Keratinocyte (primary cell): ENCODE data around the gene ANKHD1. TPM values are rescaled to one million over a fixed set of nuclear protein-coding genes. Genes with fewer than 3 reads are reported as not detected.

Source experiments
- DNase-seq: peaks from one replicate; pipeline ENCODE4 v3.0.0-alpha.2; 2011; ENCODE audit warnings: low read depth, missing footprints, low spot score
- FAIRE-seq: peaks from 2 replicates; lab custom pipeline; 2011; peaks lifted over from hg19 to GRCh38; lab: Jason Lieb, UNC
- H2AFZ ChIP-seq: 2 replicates; pipeline ENCODE4 v1.6.0; 2012; ENCODE audit warnings: low read length, control low read depth, inconsistent platforms; ENCODE audit not compliant: control insufficient read depth
- H3K27ac ChIP-seq: 2 replicates; pipeline ENCODE4 v1.5.1; 2011; ENCODE audit warnings: low read length; ENCODE audit not compliant: control insufficient read depth, insufficient read depth
- H3K27me3 ChIP-seq: 3 replicates; pipeline ENCODE4 v1.6.0; 2011; ENCODE audit warnings: low read length; ENCODE audit not compliant: control insufficient read depth, insufficient read depth; ENCODE audit errors: extremely low read depth
- H3K36me3 ChIP-seq, 2 experiments: 2 replicates in 1 of 2; 3 replicates in 1 of 2; pipeline ENCODE4 v1.5.1; 2011; ENCODE audit warnings: low read length in 2 of 2, mild to moderate bottlenecking in 1 of 2; ENCODE audit not compliant: control insufficient read depth in 2 of 2, insufficient read depth in 2 of 2; ENCODE audit errors: extremely low read depth in 1 of 2
- H3K4me1 ChIP-seq: 3 replicates; pipeline ENCODE4 v1.5.1; 2011; ENCODE audit warnings: low read length; ENCODE audit not compliant: control insufficient read depth, insufficient read depth; ENCODE audit errors: extremely low read depth
- H3K4me2 ChIP-seq: 3 replicates; pipeline ENCODE4 v1.6.0; 2011; ENCODE audit warnings: low read depth, low read length; ENCODE audit not compliant: control insufficient read depth, insufficient read depth; ENCODE audit errors: extremely low read depth
- H3K4me3 ChIP-seq, 3 experiments: fragments of 200-600 bp in 1 of 3; sonication (generic) in 1 of 3; 2 replicates in 2 of 3; 3 replicates in 1 of 3; pipeline ENCODE4 v1.5.1; 2011 to 2016; ENCODE audit warnings: low read length in 3 of 3, mild to moderate bottlenecking in 3 of 3, control low read depth in 2 of 3, inconsistent platforms in 1 of 3, low read depth in 1 of 3, mixed read lengths in 1 of 3, mixed run types in 1 of 3, moderate library complexity in 1 of 3; ENCODE audit not compliant: control insufficient read depth in 2 of 3, insufficient read depth in 2 of 3; ENCODE audit errors: extremely low read depth in 1 of 3
- H3K79me2 ChIP-seq: 2 replicates; pipeline ENCODE4 v1.6.0; 2012; ENCODE audit warnings: low read length; ENCODE audit not compliant: control insufficient read depth, insufficient read depth
- H3K9ac ChIP-seq: 3 replicates; pipeline ENCODE4 v1.6.0; 2011; ENCODE audit warnings: low read length; ENCODE audit not compliant: control insufficient read depth, insufficient read depth; ENCODE audit errors: extremely low read depth
- H3K9me1 ChIP-seq: 3 replicates; pipeline ENCODE4 v1.6.0; 2011; ENCODE audit warnings: low read length; ENCODE audit not compliant: control insufficient read depth, insufficient read depth; ENCODE audit errors: extremely low read depth
- H3K9me3 ChIP-seq: 2 replicates; pipeline ENCODE4 v1.5.1; 2012; ENCODE audit warnings: low read depth, low read length; ENCODE audit not compliant: control insufficient read depth
- H4K20me1 ChIP-seq: 3 replicates; pipeline ENCODE4 v1.6.0; 2011; ENCODE audit warnings: low read length; ENCODE audit not compliant: control insufficient read depth, insufficient read depth; ENCODE audit errors: extremely low read depth
- CTCF ChIP-seq, 3 experiments: IDR thresholded peaks in 1 of 3; conservative IDR thresholded peaks in 1 of 3; optimal IDR thresholded peaks in 1 of 3; 2 replicates in 2 of 3; 3 replicates in 1 of 3; pipeline versions ENCODE3 to v1.5.1; 2011; ENCODE audit warnings: low read length in 3 of 3, mild to moderate bottlenecking in 3 of 3, moderate library complexity in 2 of 3, control low read depth in 1 of 3, inconsistent platforms in 1 of 3; ENCODE audit not compliant: insufficient read depth in 2 of 3; ENCODE audit errors: extremely low read depth in 1 of 3
- EZH2 ChIP-seq: IDR thresholded peaks from one replicate; pipeline ENCODE4 v1.6.1; 2012; ENCODE audit warnings: inconsistent platforms, mild to moderate bottlenecking, low read length, moderate library complexity
- dilution Hi-C: fragments of 300-500 bp; cut with MboI; formaldehyde crosslinking; loops from one replicate; pipeline ENCODE4 v1.7.0; 2020; ENCODE audit warnings: low sequenced_read_pairs; ENCODE audit not compliant: extremely low pct_ligation_motif_present
- polyA plus RNA-seq, 5 experiments: library from polyadenylated mRNA; depleted of rRNA in 3 of 5; stranded (reverse) in 3 of 5; stranded (forward) in 1 of 5; unstranded in 1 of 5; fragments of >200 nt; gene quantifications; 1 replicate in 1 of 5; 2 replicates in 3 of 5; 3 replicates in 1 of 5; pipeline versions ENCODE4 v1.2.1 to v1.2.3, GENCODE V29; 2011 to 2012; ENCODE audit warnings: missing spikeins in 2 of 5, low read depth in 1 of 5, low replicate concordance in 1 of 5

The ANKHD1 gene
- polyA plus RNA-seq, 1 donor (not counting 4 experiments of a cell fraction or from before 2014, with no cell fraction given) = 65.9 TPM

DNA sequence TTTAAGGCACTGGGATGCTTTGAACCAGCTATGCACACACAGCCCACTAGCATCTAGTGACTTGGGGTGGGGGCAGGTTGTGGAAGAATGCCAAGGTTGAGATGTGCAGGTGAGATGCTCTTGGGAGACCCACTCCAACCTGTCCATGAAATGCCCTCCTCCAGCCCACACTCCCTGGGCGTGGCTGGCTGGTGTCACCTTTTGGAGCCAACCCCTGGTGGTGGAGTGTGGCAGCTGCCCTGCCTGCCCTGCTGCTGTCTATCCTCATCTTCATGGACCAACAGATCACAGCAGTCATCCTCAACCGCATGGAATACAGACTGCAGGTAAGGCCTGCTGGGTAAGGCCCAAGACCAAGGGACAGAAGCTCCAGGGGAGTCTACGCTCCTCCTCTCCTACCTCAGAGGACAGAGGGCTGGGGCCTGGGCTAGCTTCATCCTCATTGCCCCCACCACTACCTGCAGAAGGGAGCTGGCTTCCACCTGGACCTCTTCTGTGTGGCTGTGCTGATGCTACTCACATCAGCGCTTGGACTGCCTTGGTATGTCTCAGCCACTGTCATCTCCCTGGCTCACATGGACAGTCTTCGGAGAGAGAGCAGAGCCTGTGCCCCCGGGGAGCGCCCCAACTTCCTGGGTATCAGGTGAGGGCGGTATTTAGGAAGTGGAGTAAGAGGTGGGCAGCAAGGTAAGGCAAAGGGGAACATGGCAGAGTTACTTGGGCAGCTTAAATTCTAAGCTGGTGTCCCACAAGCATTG is 34.2 kb upstream of the ANKHD1 start:
- TF ChIP-seq EZH2 (no peak), CTCF (optimal IDR thresholded peaks at IDR 0.05 in 1 of 3, IDR thresholded peaks at IDR 0.05 in 1 of 3, conservative IDR thresholded peaks at IDR 0.05 in 1 of 3; ENCODE audit: extremely low read depth in 1 of 3, insufficient read depth in 2 of 3, low read length in 3 of 3) (peak in 2 of 3 experiments; percentile 20 to 34)
- Histone ChIP-seq H3K4me3 (no peak overlapping the region), H3K9ac (no peak overlapping the region), H3K79me2 (no peaks in the 10 kb centered on the region), H2AFZ (no peak overlapping the region), H3K27me3 (no peaks in the 10 kb centered on the region), H3K9me1 (peaks cover 4% of the 10 kb centered on the region), H3K4me2 (no peak overlapping the region), H3K36me3 (no peaks in the 10 kb centered on the region), H3K27ac (no peak overlapping the region), H3K9me3 (no peaks in the 10 kb centered on the region), H4K20me1 (no peaks in the 10 kb centered on the region), H3K4me1 (peaks cover 25% of the 10 kb centered on the region)
- DNase-seq (no peak), FAIRE-seq (no peak)
- dilution Hi-C loops = no loop called here

DNA sequence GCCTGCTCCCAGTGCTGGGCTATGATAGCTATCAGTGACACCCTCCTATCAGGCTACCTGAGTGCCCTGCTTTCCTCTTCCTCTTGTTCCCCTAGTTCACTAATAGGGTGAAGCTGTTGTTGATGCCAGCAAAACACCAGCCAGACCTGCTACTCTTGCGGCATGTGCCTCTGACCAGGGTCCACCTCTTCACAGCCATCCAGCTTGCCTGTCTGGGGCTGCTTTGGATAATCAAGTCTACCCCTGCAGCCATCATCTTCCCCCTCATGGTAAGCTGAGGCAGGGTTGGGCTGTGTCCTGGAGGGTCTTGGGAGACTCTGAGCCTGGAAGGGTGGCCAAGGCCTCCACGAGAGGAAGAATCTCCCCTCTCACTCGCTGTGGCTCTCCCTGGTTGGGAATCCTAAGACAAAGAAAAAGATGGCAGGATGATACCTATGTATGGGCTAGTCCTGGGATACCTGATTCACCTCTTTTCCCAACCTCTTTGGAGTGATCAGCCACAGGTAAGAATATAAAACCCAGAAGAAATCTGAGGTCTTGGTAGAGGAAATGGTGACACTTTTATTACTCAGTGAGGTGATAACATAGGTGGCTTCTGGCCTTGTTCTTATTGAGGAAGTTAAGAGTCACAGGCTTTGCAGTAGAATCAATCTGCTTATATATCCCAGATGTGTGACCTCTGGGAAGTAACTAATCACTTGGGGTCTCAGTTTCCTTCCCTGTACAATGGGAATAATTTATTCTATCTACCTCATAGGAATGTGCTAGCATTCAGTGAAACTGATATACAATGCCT is 30.1 kb upstream of the ANKHD1 start:
- Histone ChIP-seq H3K27ac (no peak overlapping the region), H3K79me2 (no peaks in the 10 kb centered on the region), H3K27me3 (no peaks in the 10 kb centered on the region), H3K36me3 (no peaks in the 10 kb centered on the region), H4K20me1 (no peaks in the 10 kb centered on the region), H3K4me3 (no peak overlapping the region), H3K9ac (no peak overlapping the region), H3K4me2 (no peak overlapping the region), H2AFZ (no peak overlapping the region), H3K4me1 (peaks cover 6% of the 10 kb centered on the region), H3K9me3 (no peaks in the 10 kb centered on the region), H3K9me1 (no peaks in the 10 kb centered on the region)
- TF ChIP-seq EZH2 (no peak), CTCF (optimal IDR thresholded peaks at IDR 0.05 in 1 of 3, IDR thresholded peaks at IDR 0.05 in 1 of 3, conservative IDR thresholded peaks at IDR 0.05 in 1 of 3; ENCODE audit: extremely low read depth in 1 of 3, insufficient read depth in 2 of 3, low read length in 3 of 3) (no peak)
- no peak for FAIRE-seq
- no peak for DNase-seq
- dilution Hi-C loops = no loop called here
